Measurements from ENCODE around the gene KTN1.

Gene KTN1

GRCh38 chr14:55614304-55614703 lies 34.3 kb downstream of the KTN1 start:
- DNase-seq = no peak

- no peak for DNase-seq
Measured at GRCh38 chr14:55620277-55620676, 40.3 kb downstream of the KTN1 start.

GRCh38 chr14:55620981-55621380 lies 41.0 kb downstream of the KTN1 start:
- no peak for DNase-seq

GRCh38 chr14:55621391-55621790 lies 41.4 kb downstream of the KTN1 start:
- DNase-seq = no peak

GRCh38 chr14:55624913-55625312 lies 44.9 kb downstream of the KTN1 start:
- DNase-seq = no peak

- DNase-seq = no peak
Measured at GRCh38 chr14:55625481-55625880, 45.5 kb downstream of the KTN1 start.

GRCh38 chr14:55626131-55626530 lies 46.1 kb downstream of the KTN1 start:
- no peak for DNase-seq

GRCh38 chr14:55628426-55628825 lies 48.4 kb downstream of the KTN1 start:
- DNase-seq = no peak

GRCh38 chr14:55638665-55639064 lies 58.7 kb downstream of the KTN1 start:
- no peak for DNase-seq

GRCh38 chr14:55641290-55641689 lies 61.3 kb downstream of the KTN1 start:
- DNase-seq = no peak

GRCh38 chr14:55641954-55642353 lies 61.9 kb downstream of the KTN1 start:
- no peak for DNase-seq

- no peak for DNase-seq
Measured at GRCh38 chr14:55645145-55645544, 65.1 kb downstream of the KTN1 start.

- no peak for DNase-seq
Measured at GRCh38 chr14:55645845-55646832, 66.1 kb downstream of the KTN1 start.

- no peak for DNase-seq
Measured at GRCh38 chr14:55650992-55651391, 71.0 kb downstream of the KTN1 start.

GRCh38 chr14:55654243-55654642 lies 74.2 kb downstream of the KTN1 start:
- no peak for DNase-seq

GRCh38 chr14:55661029-55661428 lies 81.0 kb downstream of the KTN1 start:
- DNase-seq = no peak

- no peak for DNase-seq
Measured at GRCh38 chr14:55662752-55663151, 82.7 kb downstream of the KTN1 start.

- no peak for DNase-seq
Measured at GRCh38 chr14:55665067-55665675, 85.2 kb downstream of the KTN1 start.

- no peak for DNase-seq
Measured at GRCh38 chr14:55667801-55668200, 87.8 kb downstream of the KTN1 start.

- DNase-seq = no peak
Measured at GRCh38 chr14:55671641-55672040, 91.6 kb downstream of the KTN1 start.

- no peak for DNase-seq
Measured at GRCh38 chr14:55673048-55673447, 93.0 kb downstream of the KTN1 start.

- DNase-seq = no peak
Measured at GRCh38 chr14:55681096-55681495, 101.1 kb downstream of the KTN1 start.

- DNase-seq = no peak
Measured at GRCh38 chr14:55684956-55685584, 105.1 kb downstream of the KTN1 start.

GRCh38 chr14:55686713-55687112 lies 106.7 kb downstream of the KTN1 start:
- no peak for DNase-seq

Data from NCI-H1436 (cell line).